ENCODE measurements around the gene TPT1.
"Not testable (repeated sequence)": the region's sequence is repeated elsewhere in the genome, so short reads cannot be mapped to it uniquely, and the experiment has no call there.

TPT1 gene

DNA sequence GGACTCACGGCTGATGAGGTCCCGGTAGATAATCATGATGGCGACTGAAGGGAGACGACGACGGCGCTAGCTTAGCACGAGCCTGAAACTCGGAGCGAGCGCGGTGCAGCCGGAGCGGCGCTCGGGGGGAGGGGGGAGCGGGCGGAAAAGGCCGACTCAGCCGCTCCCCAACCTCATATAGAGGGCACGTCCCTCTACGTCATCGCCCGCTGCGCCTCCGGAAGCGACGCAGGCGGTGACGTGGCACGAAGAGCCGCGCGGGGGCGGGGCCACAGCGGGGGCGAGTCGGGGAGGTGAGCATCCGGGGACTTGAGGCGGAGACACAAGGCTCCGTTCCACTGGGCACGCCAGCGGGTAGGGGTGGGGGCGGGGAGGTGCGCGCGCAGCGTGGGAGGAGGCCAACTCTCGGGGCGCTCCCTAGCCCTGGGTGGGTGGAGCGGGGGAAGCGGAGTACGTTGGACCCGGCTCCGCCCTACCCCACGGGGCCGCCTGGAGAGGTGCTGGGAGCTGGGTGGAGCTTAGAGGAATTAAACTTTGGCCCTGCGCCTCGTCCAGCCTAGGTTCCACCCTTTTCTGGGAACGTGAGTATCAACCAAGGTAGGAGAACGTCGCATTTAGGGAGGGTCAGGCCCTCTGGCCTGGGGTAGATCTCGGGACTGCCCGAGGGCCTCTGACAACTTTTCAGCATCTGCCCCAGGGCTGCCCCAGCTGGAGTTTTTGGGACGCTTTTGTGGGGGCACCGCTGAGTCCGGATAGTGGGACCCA lies at the start of gene TPT1:
TPT1 (minus strand) TSS at position 150 of the 765 bp plus-strand sequence; CDS start at position 36, 114 bp downstream.
- DNase-seq (ENCODE audit: low spot score): peak; percentile 93

GRCh38 chr13:45390348-45390747 lies 49.4 kb upstream of the TPT1 start:
- DNase-seq (ENCODE audit: low spot score): not testable (repeated sequence)

GRCh38 chr13:45388664-45389063 lies 47.7 kb upstream of the TPT1 start:
- no peak for DNase-seq (ENCODE audit: low spot score)

DNA sequence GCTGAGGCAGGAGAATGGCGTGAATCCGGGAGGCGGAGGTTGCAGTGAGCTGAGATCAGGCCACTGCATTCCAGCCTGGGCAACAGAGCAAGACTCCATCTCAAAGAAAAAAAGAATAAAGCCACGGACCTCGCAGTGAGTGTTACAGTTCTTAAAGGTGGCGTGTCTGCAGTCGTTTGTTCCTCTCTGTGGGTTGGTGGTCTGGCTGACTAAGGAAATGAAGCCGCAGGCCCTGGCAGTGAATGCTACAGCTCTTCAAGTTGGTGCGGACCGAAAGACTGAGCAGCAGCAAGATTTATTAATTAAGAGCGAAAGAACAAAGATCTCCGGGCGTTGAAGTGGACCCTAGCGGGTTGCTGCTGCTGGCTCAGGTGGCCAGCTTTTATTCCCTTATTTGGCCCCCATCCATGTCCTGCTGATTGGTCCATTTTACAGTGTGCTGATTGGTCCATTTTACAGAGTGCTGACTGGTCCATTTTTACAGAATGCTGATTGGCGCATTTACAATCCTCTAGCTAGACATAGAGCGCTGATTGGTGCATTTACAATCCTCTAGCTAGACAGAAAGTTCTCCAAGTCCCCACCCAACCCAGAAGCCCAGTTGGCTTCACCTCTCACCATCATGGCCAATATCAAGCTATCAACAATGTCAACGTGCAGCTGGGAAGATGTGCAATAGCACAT lies 46.1 kb upstream of the TPT1 start:
- DNase-seq (ENCODE audit: low spot score): not testable (repeated sequence)

DNA sequence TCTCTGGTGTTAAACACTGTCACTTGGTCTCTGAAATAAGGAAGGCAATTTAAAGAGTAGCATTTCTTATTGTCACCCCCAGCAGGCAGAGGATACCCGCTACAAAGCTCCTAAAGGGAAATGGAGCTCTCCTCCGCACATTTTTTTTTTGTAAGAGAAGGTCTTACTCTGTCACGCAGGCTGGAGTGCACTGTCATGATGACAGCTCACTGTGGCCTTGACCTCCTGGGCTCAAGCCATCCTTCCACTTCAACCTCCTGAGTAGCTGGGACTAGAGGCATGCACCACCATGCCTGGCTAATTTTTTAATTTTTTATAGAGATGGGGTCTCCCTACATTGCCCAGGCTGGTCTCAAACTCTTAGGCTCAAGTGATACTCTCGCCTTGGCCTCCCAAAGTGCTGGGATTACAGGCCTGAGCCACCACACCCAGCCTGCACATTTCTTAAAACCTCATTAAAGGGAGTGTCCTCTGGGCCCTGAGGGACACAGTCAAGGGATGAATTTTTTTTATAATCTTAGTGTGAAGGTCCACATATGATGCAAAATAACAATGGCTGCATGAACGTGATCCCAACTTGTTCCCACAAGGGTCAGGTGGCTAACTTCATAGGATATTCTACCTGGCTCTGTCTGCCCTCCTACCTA lies 45.0 kb upstream of the TPT1 start:
- DNase-seq (ENCODE audit: low spot score): no peak

DNA sequence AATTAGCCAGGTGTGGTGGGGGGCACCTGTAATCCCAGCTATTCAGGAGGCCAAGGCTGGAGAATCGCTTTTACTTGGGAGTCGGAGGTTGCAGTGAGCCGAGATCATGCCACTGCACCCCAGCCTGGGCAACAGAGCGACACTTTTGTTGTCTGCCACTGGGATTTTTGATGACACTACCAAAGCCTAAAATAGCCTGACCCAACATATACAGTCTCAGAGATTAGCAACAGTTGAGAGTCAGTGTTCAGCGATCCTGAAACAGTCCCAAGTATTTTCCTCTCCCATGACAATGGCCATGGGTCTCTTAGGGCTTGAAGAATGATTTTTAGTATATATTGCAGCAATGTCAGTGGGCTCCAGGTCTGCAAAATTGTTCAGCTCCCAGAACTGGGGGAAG lies 44.3 kb upstream of the TPT1 start:
- DNase-seq (ENCODE audit: low spot score): no peak

DNA sequence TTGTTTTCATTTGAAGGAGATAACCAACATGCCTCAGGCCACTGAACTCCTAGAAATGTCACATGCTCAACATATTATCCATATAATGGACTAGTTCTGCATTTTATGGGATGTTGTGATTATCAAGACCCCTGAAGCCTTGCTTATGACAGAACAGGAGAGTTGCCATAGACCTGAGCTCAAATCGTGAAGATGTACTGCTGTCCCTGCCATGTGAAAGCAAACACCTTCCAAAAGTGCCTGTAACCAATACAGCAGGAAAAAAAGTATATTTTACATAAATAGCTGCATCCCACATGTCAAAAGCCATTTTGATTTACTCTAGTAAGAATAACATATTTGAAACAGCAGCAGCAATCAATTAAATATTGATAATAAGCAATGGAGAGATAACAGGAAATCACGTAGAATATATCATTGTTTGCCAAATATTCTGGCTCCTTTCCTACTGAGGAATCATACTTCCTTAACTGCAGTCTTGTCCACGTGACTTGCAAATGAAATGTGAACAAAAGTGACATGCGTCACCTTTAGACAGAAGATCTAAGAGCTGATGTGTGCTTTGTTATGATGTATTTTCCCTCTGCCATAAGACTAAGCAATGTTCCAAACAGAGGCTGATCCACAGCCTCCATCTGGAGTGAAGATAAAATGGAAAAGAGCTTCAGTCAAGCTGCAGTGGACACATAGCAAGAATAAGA lies 43.6 kb upstream of the TPT1 start:
- no peak for DNase-seq (ENCODE audit: low spot score)

DNA sequence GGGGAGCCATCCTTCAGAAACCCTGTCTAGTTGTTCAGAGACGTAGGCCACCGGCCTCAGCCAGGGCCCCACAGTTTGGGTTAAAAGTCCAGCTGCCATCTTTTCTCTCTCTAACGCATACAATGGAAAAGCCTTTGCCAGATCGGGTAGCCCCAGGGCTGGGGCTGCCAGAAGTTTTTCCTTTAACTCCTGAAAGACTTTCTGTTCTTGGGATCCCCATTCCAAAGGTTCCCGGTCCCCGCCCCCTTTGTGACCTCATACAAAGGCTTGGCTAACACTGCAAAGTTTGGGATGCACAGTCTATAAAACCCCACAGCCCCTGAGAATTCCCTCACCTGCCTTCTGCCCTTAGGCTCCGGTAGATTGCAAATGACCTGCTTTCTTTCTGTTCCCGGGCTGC lies 41.8 kb upstream of the TPT1 start:
- DNase-seq (ENCODE audit: low spot score): not testable (repeated sequence)

- DNase-seq (ENCODE audit: low spot score): no peak
Observed at GRCh38 chr13:45381196-45381595, 40.2 kb upstream of the TPT1 start.

DNA sequence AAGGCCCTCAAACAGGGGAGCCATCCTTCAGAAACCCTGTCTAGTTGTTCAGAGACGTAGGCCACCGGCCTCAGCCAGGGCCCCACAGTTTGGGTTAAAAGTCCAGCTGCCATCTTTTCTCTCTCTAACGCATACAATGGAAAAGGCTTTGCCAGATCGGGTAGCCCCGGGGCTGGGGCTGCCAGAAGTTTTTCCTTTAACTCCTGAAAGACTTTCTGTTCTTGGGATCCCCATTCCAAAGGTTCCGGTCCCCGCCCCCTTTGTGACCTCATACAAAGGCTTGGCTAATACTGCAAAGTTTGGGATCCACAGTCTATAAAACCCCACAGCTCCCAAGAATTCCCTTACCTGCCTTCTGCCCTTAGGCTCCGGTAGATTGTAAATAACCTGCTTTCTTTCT lies 39.7 kb upstream of the TPT1 start:
- DNase-seq (ENCODE audit: low spot score): not testable (repeated sequence)

DNA sequence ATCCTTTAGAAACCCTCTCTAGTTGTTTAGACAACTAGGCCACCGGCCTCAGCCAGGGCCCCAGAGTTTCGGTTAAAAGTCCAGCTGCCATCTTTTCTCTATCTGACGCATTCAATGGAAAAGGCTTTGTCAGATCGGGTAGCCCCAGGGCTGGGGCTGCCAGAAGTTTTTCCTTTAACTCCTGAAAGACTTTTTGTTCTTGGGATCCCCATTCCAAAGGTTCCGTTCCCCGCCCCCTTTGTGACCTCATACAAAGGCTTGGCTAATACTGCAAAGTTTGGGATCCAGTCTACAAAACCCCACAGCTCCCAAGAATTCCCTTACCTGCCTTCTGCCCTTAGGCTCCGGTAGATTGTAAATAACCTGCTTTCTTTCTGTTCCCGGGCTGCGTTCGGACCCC lies 38.5 kb upstream of the TPT1 start:
- DNase-seq (ENCODE audit: low spot score): not testable (repeated sequence)

GRCh38 chr13:45378786-45379185 lies 37.8 kb upstream of the TPT1 start:
- not testable (repeated sequence) for DNase-seq (ENCODE audit: low spot score)

GRCh38 chr13:45377314-45377713 lies 36.3 kb upstream of the TPT1 start:
- not testable (repeated sequence) for DNase-seq (ENCODE audit: low spot score)

GRCh38 chr13:45376651-45377050 lies 35.7 kb upstream of the TPT1 start:
- DNase-seq (ENCODE audit: low spot score): not testable (repeated sequence)

DNA sequence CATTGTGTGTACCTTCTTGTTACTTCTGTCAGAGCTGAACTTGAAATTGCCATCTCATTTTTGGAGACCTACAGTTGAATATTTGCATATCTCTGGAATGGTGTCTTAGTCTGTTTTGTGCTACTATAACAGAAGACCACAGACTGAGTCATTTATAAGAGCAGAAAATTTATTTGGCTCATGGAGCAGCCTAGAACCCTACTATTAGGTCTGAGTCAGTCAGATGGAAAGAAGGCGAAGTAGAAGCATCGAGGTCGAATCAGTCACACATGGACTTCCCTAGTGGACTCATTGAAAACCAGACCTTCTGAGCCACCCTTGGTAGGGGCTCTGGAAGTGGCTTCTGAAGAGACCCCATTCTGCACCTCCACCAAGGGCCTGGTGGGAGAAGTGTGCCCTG lies 33.9 kb upstream of the TPT1 start:
- DNase-seq (ENCODE audit: low spot score): no peak

DNA sequence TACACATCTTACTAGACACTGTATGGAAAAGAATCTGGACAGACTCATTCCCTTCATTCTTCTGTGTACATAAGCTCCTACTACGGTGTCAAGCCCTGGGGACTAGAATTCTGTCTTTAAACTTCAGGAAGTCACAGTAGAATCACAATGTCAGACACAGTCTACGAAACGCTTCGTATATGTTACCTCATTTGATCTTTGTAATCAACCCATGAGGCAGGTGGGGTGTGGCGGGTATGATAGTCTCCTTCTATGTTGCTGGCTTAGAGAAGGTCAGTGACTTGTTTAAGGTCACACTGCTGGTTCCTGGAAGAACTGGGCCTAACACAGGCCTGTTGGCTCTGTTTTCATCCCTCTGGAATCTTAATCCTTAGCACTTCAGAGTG lies 32.2 kb upstream of the TPT1 start:
- no peak for DNase-seq (ENCODE audit: low spot score)

- DNase-seq (ENCODE audit: low spot score): no peak
Observed at GRCh38 chr13:45372189-45373161, 31.5 kb upstream of the TPT1 start.

DNA sequence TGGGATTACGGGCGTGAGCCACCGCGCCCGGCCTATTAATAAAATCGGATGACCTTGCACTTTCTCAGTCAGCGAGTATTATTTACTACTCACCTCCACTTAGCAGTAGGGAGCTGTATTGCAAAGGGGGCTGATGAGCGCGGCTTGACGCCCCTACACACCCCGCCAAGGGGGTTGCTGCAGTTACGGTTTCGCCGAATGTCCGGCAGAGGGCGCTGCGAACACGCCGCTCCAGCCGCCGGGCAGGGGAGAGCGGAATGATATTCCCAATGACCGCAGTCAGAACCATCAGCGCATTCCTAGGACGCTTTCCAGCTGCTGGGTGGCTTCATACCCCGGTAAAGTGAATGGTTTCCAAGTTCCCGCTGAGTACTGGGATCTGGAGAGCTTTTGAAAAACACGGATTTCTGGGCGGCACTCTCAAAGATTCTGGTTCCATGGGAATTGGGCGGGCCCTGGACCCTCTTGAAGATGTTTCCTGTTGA lies 30.0 kb upstream of the TPT1 start:
- peak; percentile 69 for DNase-seq (ENCODE audit: low spot score)

- no peak for DNase-seq (ENCODE audit: low spot score)
Observed at GRCh38 chr13:45369116-45369515, 28.1 kb upstream of the TPT1 start.

GRCh38 chr13:45368571-45368970 lies 27.6 kb upstream of the TPT1 start:
- no peak for DNase-seq (ENCODE audit: low spot score)

DNA sequence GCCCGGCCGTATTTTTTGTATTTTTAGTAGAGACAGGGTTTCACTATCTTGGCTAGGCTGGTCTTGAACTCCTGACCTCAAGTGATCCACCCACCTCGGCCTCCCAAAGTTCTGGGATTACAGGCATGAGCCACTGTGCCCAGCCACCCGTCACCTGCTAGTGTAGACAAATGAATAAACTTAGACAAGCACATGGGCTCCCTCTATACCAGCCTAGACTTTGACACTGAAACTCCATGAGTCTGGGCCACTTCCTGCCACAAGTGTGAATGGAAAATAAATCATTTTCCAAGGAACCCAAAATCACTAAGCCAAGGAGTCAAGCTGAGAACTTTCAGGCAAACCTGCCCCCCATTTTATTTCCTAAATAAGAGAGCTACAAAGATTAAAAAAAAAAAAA lies 27.0 kb upstream of the TPT1 start:
- no peak for DNase-seq (ENCODE audit: low spot score)

Measured in HuH-7 (cell line).